Activated T-helper 17 cell treated with anti-CD3 and anti-CD28 coated beads, Interleukin-2, amount 50 U/mL, for 72 hours (primary cell): ENCODE measurements around the gene AFF1. TPM values are rescaled to one million over a fixed set of nuclear protein-coding genes. Genes with fewer than 3 reads are reported as not detected.

Experiments
- ATAC-seq: fragments of 150-1000 bp; cut with Tn5 transposase; replicated peaks from 2 replicates; pipeline ENCODE4 v1.10.0; 2021; ENCODE audit warnings: mild to moderate bottlenecking, moderate library complexity
- H3K27ac Mint-ChIP-seq: one replicate; pipeline ENCODE4 v1.8.0; 2022; ENCODE audit warnings: mixed read lengths
- H3K27me3 Mint-ChIP-seq: one replicate; pipeline ENCODE4 v1.8.0; 2022; ENCODE audit warnings: mixed read lengths
- H3K36me3 Mint-ChIP-seq: one replicate; pipeline ENCODE4 v1.8.0; 2022; ENCODE audit warnings: low read depth, mild to moderate bottlenecking, mixed read lengths
- H3K4me1 Mint-ChIP-seq: one replicate; pipeline ENCODE4 v1.8.0; 2022; ENCODE audit warnings: mixed read lengths
- H3K4me3 Mint-ChIP-seq: one replicate; pipeline ENCODE4 v1.8.0; 2022; ENCODE audit warnings: mild to moderate bottlenecking, mixed read lengths
- H3K9me3 Mint-ChIP-seq: one replicate; pipeline ENCODE4 v1.8.0; 2022; ENCODE audit warnings: mixed read lengths
- total RNA-seq, 2 donors: library from RNA; stranded (reverse); gene quantifications; one replicate each; pipeline ENCODE4 v1.2.3, GENCODE V29; 2022

The AFF1 gene
- total RNA-seq, 2 donors from 2014 or later = 64.2 to 80.5 TPM

DNA sequence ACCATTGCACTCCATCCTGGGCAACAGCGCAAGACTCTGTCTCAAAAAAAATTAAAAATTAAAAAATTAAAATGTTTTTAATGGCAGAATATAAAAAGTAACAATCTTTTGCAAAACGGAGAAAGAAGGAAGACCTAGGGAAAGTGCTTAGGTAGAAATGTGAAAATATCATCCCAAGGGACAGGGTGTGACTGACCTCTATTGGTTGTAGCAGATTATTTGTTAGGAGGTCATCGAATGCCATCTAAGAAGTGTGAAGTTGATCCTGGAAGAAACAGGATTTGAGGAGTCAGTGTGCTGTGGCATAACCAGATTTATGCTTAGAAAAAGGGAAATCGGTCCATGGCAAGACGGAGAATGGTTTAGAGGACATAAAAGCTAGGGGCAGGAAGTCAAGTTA is 24.4 kb upstream of the AFF1 start:
- H3K27ac Mint-ChIP-seq = no peak overlapping the region
- H3K27me3 Mint-ChIP-seq = no peaks in the 10 kb centered on the region
- no peak overlapping the region for H3K4me3 Mint-ChIP-seq
- no peaks in the 10 kb centered on the region for H3K9me3 Mint-ChIP-seq
- H3K4me1 Mint-ChIP-seq = peaks cover 7% of the 10 kb centered on the region
- ATAC-seq = no peak
- H3K36me3 Mint-ChIP-seq = no peaks in the 10 kb centered on the region

DNA sequence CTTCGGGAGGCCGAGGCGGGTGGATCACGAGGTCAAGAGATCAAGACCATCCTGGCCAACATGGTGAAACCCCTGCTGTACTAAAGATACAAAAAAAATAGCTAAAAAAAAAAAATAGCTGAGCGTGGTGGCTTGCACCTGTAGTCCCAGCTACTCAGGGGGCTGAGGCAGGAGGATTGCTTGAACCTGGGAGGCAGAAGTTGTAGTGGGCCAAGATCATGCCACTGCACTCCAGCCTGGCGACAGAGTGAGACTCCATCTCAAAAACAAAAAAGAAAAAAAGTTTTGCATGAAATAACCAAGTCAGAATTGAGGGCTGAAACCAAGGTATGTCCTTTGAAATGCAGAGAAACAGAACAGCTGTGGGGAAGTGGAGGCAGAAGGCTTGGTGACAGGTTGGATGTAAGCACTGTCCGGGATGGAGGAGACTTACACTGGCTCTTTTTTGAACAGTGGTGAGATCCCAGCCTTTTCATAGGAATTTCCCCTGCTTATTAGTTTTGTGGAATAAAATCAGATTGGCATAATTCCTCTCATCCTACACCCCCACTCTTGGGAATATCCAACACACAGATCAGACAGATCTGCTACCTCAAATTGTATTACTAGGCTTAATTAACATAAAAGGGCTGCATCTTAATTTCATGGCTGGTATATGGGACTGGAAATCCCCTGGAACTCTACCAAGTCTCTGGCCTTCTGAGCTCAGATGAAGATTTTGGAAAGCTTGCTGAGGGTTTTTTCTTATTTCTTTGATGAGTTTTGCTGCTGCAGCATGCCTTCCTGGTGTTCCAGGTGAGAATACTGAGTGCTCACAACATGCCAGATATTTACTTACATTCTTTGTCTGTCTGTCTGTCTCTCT is 23.8 kb upstream of the AFF1 start:
- Mint-ChIP-seq H3K36me3 (no peaks in the 10 kb centered on the region), H3K27ac (no peak overlapping the region), H3K4me1 (peaks cover 7% of the 10 kb centered on the region), H3K27me3 (no peaks in the 10 kb centered on the region), H3K4me3 (no peak overlapping the region), H3K9me3 (no peaks in the 10 kb centered on the region)
- no peak for ATAC-seq

DNA sequence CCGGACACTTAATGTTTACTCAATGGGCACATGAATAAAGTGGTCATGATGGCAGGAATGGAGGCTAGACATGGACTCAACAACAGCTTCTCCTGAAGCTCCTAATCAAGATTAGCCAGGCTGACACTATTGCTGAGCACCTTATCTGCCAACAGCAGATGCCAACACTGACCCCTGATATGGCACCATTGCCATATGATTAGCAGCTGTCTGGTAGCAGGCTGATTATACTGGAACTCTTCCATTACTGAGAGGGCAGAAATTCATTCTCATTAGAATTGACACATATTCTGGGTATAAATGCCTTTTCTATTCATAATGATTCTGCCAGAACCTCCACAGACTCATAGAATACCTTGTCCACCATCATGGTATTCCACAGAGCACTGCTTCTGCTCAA is 18.4 kb upstream of the AFF1 start:
- Mint-ChIP-seq H3K27ac (no peak overlapping the region), H3K9me3 (no peaks in the 10 kb centered on the region), H3K27me3 (no peaks in the 10 kb centered on the region), H3K4me3 (no peak overlapping the region), H3K4me1 (no peaks in the 10 kb centered on the region), H3K36me3 (no peaks in the 10 kb centered on the region)
- ATAC-seq = no peak

DNA sequence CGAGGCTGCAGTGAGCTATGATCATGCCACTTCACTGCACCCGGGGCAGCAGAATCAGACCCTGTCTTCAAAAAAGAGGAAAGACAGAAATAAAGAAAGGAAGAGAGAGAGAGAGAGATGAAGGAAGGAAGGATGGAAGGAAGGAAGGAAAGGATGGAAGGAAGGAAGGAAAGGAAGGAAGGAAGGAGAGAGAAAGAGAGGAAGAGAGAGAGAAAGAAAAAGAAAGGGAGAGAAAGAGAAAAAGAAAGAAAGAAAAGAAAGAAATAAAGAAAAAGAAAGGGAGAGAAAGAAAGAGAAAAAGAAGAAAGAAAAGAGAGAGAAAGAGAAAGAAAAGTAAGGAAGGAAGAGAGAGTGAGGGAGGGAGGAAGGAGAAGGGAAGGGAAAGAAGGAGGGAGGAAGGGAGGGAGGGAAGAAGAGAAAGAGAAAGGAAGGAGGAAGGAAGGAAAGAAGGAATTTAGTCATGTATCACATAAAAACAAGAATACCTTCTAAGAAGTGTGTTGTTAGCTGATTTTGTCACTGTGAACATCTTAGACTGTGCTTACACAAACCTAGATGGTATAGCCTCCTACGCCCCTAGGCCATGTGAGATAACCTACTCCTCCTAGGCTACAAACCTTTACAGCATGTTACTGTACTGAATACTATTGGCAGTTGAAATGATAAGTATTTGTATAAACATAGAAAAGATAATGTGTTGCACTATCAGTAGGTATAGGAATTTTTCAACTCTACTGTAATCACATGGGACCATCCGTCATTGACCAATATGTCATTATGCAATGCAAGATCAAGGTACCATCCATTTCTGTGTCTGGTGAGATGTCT is 17.4 kb upstream of the AFF1 start:
- no peaks in the 10 kb centered on the region for H3K36me3 Mint-ChIP-seq
- H3K4me3 Mint-ChIP-seq = no peak overlapping the region
- peaks cover 2% of the 10 kb centered on the region for H3K4me1 Mint-ChIP-seq
- no peak overlapping the region for H3K27ac Mint-ChIP-seq
- H3K9me3 Mint-ChIP-seq = no peaks in the 10 kb centered on the region
- H3K27me3 Mint-ChIP-seq = no peaks in the 10 kb centered on the region
- ATAC-seq = no peak

DNA sequence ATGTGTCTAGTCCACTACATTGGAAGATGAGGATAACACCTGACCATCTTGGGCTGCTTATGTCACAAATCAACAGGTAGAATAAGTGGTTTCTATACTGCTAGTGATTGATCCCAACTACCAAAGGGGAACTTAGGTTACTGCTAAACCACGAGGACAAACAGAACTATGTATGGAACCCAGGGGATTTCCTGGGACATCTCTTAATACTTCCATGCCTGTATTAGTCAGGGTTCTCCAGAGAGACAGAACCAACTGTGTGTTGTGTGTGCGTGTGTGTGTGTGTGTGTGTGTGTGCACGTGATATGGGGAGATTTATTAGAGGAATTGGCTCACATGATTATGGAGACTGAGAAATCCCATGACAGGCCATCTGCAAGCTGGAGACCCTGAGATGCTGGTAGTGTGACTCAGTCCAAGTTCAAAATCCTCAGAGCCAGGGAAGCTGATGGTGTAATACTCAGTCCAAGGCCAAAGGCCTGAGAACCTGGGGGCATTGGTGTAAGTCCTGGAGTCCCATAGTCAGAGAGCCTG is 16.2 kb upstream of the AFF1 start:
- H3K27ac Mint-ChIP-seq = no peak overlapping the region
- no peaks in the 10 kb centered on the region for H3K27me3 Mint-ChIP-seq

DNA sequence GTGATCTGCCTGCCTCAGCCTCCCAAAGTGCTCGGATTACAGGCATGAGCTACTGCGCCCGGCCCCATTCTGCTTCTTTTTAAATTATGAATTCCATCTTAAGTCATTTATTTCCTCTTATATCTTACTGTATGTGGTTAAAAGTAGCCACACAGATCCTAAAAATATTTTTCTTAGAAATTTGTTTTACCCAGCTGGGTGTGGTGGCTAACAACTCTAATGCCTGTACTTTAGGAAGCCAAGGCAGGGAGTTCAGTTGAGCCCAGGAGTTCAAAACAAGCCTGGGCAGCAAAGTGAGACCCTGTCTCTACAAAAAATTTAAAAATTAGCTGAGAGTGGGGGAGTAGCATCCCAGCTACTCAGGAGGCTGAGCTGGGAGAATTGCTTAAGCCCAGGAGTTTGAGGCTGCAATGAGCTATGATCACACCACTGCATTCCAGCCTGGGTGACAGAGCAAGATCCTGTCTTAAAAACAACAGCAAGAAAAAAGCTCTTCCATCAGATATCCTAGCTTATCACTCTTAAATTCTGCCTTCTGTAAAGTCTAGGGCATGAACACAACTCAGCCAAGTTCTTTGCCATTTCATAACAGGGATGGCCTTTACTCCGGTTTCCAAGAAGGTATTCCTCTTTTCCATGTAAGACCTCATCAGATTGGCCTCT is 15.1 kb upstream of the AFF1 start:
- H3K27ac Mint-ChIP-seq = no peak overlapping the region
- ATAC-seq = no peak
- no peak overlapping the region for H3K4me3 Mint-ChIP-seq
- H3K27me3 Mint-ChIP-seq = no peaks in the 10 kb centered on the region
- H3K4me1 Mint-ChIP-seq = peaks cover 5% of the 10 kb centered on the region
- no peaks in the 10 kb centered on the region for H3K9me3 Mint-ChIP-seq
- no peaks in the 10 kb centered on the region for H3K36me3 Mint-ChIP-seq

More for the DNA sequence above, 16.2 kb upstream of the AFF1 start:
- Mint-ChIP-seq H3K9me3 (no peaks in the 10 kb centered on the region), H3K4me1 (peaks cover 5% of the 10 kb centered on the region), H3K4me3 (no peak overlapping the region), H3K36me3 (no peaks in the 10 kb centered on the region)
- peak; percentile 31 for ATAC-seq

DNA sequence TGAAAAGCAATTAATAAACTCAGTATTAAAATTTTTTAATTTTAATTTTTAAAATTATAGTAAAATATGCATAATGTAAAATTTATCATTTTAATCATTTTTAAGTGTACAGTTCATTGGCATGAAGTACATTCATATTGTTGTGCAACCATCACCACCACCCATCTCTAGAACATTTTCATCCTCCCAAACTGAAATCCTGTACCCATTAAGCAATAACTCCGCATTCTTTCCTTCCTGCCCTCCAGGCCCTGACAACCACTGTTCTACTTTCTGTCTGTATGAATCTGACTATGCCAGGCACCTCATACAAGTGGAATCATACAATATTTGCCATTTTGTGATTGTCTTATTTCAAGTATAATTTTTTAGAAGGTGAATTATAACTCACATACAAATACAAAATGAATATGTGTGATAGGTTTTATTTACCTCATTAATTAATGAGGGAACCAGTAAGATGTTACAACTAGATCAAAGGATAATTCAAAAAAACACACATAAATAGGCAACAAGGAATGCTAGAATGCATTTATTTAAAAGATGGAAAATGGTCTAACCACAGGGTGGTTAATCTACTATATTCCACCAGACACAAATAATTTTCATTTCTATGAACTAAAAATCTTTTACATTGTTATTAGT is 13.1 kb upstream of the AFF1 start:
- Mint-ChIP-seq H3K36me3 (no peaks in the 10 kb centered on the region), H3K4me1 (peaks cover 5% of the 10 kb centered on the region), H3K4me3 (no peak overlapping the region), H3K27ac (no peak overlapping the region), H3K27me3 (no peaks in the 10 kb centered on the region), H3K9me3 (no peaks in the 10 kb centered on the region)
- no peak for ATAC-seq

- H3K4me1 Mint-ChIP-seq = peaks cover 17% of the 10 kb centered on the region
- peaks cover 3% of the 10 kb centered on the region for H3K9me3 Mint-ChIP-seq
- no peaks in the 10 kb centered on the region for H3K27me3 Mint-ChIP-seq
- no peak overlapping the region for H3K4me3 Mint-ChIP-seq
- H3K27ac Mint-ChIP-seq = no peak overlapping the region
- no peaks in the 10 kb centered on the region for H3K36me3 Mint-ChIP-seq
- ATAC-seq = no peak
These were observed 10.0 kb upstream of the AFF1 start for GRCh38 chr4:86924811-86925210.

DNA sequence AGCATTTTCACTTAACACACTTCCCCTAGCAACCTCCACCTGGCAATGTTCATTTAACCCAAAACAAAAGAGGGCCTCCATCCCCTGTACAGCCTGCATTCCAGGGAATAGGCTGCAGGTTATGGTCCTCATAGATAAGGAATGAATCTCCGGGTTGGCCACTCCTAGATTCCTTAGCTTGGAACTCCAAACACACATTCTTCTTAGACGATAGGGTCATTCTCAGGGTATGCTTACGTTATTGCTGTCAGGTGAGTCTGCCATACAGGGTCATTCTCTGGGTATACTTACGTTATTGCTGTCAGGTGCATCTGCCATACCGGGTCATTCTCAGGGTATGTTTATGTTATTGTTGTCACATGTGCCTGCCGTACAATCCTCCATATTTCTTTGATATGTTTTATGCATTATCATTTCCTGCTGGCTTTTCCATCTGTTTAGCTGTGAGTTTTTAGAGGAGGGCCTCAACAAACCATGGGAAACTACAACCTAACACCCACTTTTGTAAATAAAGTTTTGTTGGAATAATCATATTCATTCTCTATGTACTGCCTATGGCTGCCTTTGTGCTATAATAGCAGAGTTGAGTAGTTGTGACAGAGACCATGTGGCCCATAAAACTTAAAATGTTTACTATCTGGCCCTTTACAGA is 8.2 kb upstream of the AFF1 start:
- H3K27me3 Mint-ChIP-seq = no peaks in the 10 kb centered on the region
- H3K4me1 Mint-ChIP-seq = peaks cover 21% of the 10 kb centered on the region
- H3K27ac Mint-ChIP-seq = peak overlapping the region; percentile 92
- ATAC-seq = no peak
- H3K36me3 Mint-ChIP-seq = peaks cover 6% of the 10 kb centered on the region
- H3K9me3 Mint-ChIP-seq = peaks cover 3% of the 10 kb centered on the region
- no peak overlapping the region for H3K4me3 Mint-ChIP-seq

GRCh38 chr4:86927843-86928395 is 6.9 kb upstream of the AFF1 start:
- H3K36me3 Mint-ChIP-seq = peaks cover 6% of the 10 kb centered on the region
- H3K27ac Mint-ChIP-seq = peak overlapping the region; percentile 92
- H3K4me3 Mint-ChIP-seq = peak overlapping the region; percentile 31
- H3K27me3 Mint-ChIP-seq = no peaks in the 10 kb centered on the region
- H3K9me3 Mint-ChIP-seq = peaks cover 3% of the 10 kb centered on the region
- peaks cover 16% of the 10 kb centered on the region for H3K4me1 Mint-ChIP-seq
- peak; percentile 69 for ATAC-seq

DNA sequence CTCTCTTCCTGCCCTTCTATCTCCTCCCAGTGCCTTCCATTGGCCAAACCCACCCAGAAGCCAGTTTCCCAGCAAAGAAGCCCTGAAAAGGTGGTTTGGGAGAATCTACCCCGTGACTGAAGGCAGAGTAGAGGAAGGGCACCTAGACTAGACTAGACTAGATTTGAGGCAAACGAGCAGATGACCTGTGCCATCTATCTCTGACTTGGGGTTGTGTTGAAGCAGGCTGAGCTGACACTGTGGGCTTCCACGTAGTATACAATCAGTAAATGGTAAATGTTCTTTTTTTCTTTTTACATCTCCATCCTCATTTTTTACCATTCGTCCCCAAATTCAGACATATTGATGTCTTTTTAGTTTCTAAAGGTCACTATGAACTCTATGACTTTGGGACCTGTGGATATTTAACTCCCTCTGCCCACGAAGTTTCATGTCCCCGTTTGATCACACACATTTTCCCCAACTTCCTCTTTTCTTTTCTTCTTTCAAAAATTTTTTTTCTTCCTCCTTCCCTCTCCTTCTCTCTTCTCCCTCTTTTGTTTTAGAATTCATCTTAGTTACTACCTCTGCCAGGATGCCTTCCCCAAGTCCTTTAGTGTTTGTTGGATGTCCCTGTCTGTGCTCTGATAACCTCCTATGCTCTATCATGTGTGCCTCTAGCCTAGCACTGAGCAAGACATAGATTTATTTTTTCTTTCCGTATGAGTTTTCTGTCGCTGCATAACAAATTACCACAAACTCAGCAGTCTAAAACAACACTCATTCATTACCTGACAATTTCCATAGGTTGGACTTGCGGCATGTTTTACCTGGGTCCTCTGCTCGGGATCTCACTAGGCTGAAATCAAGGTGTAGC is 6.2 kb upstream of the AFF1 start:
- H3K27me3 Mint-ChIP-seq = no peaks in the 10 kb centered on the region
- ATAC-seq = no peak
- H3K27ac Mint-ChIP-seq = peak overlapping the region; percentile 92
- peaks cover 3% of the 10 kb centered on the region for H3K9me3 Mint-ChIP-seq
- H3K4me3 Mint-ChIP-seq = peak overlapping the region; percentile 31
- H3K4me1 Mint-ChIP-seq = peaks cover 16% of the 10 kb centered on the region
- H3K36me3 Mint-ChIP-seq = peaks cover 6% of the 10 kb centered on the region

- H3K36me3 Mint-ChIP-seq = peaks cover 31% of the 10 kb centered on the region
- H3K27ac Mint-ChIP-seq = peak overlapping the region; percentile 92
- H3K4me3 Mint-ChIP-seq = peak overlapping the region; percentile 93
- no peak for ATAC-seq
- H3K9me3 Mint-ChIP-seq = no peaks in the 10 kb centered on the region
- H3K4me1 Mint-ChIP-seq = peaks cover 27% of the 10 kb centered on the region
- no peaks in the 10 kb centered on the region for H3K27me3 Mint-ChIP-seq
These were observed 552 bp upstream of the AFF1 start for GRCh38 chr4:86934147-86934770.
